ENCODE results near the gene TMEM132C.
"Not testable (repeated sequence)": the region's sequence is repeated elsewhere in the genome, so short reads cannot be mapped to it uniquely, and the experiment has no call there.

Gene TMEM132C

GRCh38 chr12:128474916-128475315 lies 207.9 kb downstream of the TMEM132C start:
- in situ Hi-C loops (cut with MboI; ENCODE audit: low sequenced_read_pairs, unreplicated experiment): no loop called here
- no peak for DNase-seq (ENCODE audit: low spot score)
- TF ChIP-seq, protein P1, sequence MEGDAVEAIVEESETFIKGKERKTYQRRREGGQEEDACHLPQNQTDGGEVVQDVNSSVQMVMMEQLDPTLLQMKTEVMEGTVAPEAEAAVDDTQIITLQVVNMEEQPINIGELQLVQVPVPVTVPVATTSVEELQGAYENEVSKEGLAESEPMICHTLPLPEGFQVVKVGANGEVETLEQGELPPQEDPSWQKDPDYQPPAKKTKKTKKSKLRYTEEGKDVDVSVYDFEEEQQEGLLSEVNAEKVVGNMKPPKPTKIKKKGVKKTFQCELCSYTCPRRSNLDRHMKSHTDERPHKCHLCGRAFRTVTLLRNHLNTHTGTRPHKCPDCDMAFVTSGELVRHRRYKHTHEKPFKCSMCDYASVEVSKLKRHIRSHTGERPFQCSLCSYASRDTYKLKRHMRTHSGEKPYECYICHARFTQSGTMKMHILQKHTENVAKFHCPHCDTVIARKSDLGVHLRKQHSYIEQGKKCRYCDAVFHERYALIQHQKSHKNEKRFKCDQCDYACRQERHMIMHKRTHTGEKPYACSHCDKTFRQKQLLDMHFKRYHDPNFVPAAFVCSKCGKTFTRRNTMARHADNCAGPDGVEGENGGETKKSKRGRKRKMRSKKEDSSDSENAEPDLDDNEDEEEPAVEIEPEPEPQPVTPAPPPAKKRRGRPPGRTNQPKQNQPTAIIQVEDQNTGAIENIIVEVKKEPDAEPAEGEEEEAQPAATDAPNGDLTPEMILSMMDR (IDR thresholded peaks at IDR 0.05; ENCODE audit: borderline replicate concordance, control extremely low read depth, extremely low read depth, insufficient read depth, missing control alignments): no peak

DNA sequence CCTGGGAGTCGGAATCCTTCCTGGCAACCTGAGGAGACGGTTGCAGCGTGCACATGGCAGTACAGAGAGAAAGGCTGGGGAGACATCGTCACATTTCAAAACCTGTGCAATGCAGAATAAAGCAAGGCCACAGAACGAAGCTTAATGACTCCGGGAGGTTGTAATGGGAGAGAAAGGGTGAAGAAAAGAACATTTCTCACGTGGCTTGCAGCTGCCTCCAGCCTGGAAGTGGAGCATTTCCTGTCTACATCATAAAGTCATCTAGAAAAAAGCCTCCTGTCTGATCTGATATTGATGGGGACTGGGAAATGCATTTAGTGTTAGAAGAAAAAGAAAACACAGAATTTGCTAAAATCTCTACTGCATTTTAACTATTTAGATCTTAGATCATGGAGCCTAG lies 209.3 kb downstream of the TMEM132C start:
- DNase-seq (ENCODE audit: low spot score): no peak
- TF ChIP-seq, protein P1 (IDR thresholded peaks at IDR 0.05; ENCODE audit: borderline replicate concordance, control extremely low read depth, extremely low read depth, insufficient read depth, missing control alignments): no peak
- in situ Hi-C loops (cut with MboI; ENCODE audit: low sequenced_read_pairs, unreplicated experiment): no loop called here

- in situ Hi-C loops (cut with MboI; ENCODE audit: low sequenced_read_pairs, unreplicated experiment): no loop called here
- TF ChIP-seq, protein P1 (IDR thresholded peaks at IDR 0.05; ENCODE audit: borderline replicate concordance, control extremely low read depth, extremely low read depth, insufficient read depth, missing control alignments): no peak
- no peak for DNase-seq (ENCODE audit: low spot score)
Measured at GRCh38 chr12:128483526-128484255, 216.7 kb downstream of the TMEM132C start.

- in situ Hi-C loops (cut with MboI; ENCODE audit: low sequenced_read_pairs, unreplicated experiment); DNase-seq (ENCODE audit: low spot score): not testable (repeated sequence)
Measured at GRCh38 chr12:128497376-128497775, 230.4 kb downstream of the TMEM132C start.

- in situ Hi-C loops (cut with MboI; ENCODE audit: low sequenced_read_pairs, unreplicated experiment): no loop called here
- TF ChIP-seq, protein P1 (IDR thresholded peaks at IDR 0.05; ENCODE audit: borderline replicate concordance, control extremely low read depth, extremely low read depth, insufficient read depth, missing control alignments): no peak
- DNase-seq (ENCODE audit: low spot score): no peak
Measured at GRCh38 chr12:128507470-128507869, 240.5 kb downstream of the TMEM132C start.

GRCh38 chr12:128509170-128509569 lies 242.2 kb downstream of the TMEM132C start:
- TF ChIP-seq, protein P1 (IDR thresholded peaks at IDR 0.05; ENCODE audit: borderline replicate concordance, control extremely low read depth, extremely low read depth, insufficient read depth, missing control alignments): no peak
- DNase-seq (ENCODE audit: low spot score): no peak
- in situ Hi-C loops (cut with MboI; ENCODE audit: low sequenced_read_pairs, unreplicated experiment): no loop called here

DNA sequence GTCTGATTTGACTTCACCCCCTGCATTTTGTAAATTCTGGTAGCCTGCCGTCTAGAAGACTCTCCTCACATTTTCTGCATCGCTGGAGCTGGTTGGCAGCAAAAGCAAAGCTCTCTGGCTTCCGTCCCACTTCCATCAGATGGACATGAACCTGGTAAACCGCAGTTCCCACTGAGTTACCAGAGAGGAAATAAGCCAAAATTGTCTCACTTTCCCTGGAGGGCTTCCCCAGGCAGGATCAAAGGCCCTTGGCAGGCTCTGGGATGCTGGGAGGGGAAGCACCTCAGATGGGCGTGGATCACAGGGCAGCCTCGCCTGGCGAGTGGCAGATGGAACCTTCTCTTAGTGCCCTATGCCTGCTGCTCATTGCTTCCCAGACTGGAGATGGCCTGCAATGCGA lies 243.5 kb downstream of the TMEM132C start:
- in situ Hi-C loops (cut with MboI; ENCODE audit: low sequenced_read_pairs, unreplicated experiment): no loop called here
- no peak for DNase-seq (ENCODE audit: low spot score)
- TF ChIP-seq, protein P1 (IDR thresholded peaks at IDR 0.05; ENCODE audit: borderline replicate concordance, control extremely low read depth, extremely low read depth, insufficient read depth, missing control alignments): no peak

Data from GM13976 (cell line).